HepG2 (cell line): ENCODE results near the gene TCF23. TPM values are rescaled to one million over a fixed set of nuclear protein-coding genes. Genes with fewer than 3 reads are reported as not detected.

Experiments used
- ATAC-seq: fragments of 200-7000 bp; cut with Tn5 transposase; 3 replicates; pipeline ENCODE4 v1.9.1; 2020; ENCODE audit warnings: mild to moderate bottlenecking, moderate library complexity
- BruUV-seq: library from RNA; stranded (reverse); fragments of 400-500 nt; replicated peaks from 2 replicates; lab custom pipeline; 2021; lab: Mats Ljungman, UMichigan
- CTCF ChIA-PET: fragments of 300-600 bp; formaldehyde crosslinking; extraction: SDS; loops from one replicate; lab custom pipeline; 2021; ENCODE audit warnings: low total read pairs, inconsistent platforms, low intra/inter-chr PET ratio; lab: Yijun Ruan, JAX
- POLR2A ChIA-PET: fragments of 350-600 bp; sonication (Branson Sonifier 250); formaldehyde crosslinking; loops from one replicate; lab custom pipeline; 2020; ENCODE audit warnings: antibody characterized with exemption, inconsistent platforms; lab: Yijun Ruan, JAX
- DNase-seq: peaks from one replicate; pipeline ENCODE4 v3.0.0-alpha.2; 2015; ENCODE audit warnings: low spot score
- FAIRE-seq: peaks from 3 replicates; lab custom pipeline; 2011; peaks lifted over from hg19 to GRCh38; lab: Jason Lieb, UNC
- H2AFZ ChIP-seq: one replicate; pipeline ENCODE4 v1.6.1; 2011; ENCODE audit warnings: low read length, inconsistent platforms
- H3K27ac ChIP-seq: fragments of 300-600 bp; 3 replicates; pipeline ENCODE4 v1.8.0; 2011; ENCODE audit warnings: mixed run types, mild to moderate bottlenecking, mixed read lengths, low read length, inconsistent platforms; ENCODE audit not compliant: insufficient read depth; ENCODE audit errors: extremely low read length
- H3K27me3 ChIP-seq, 2 experiments: fragments of 200-600 bp in 1 of 2; 2 replicates in 1 of 2; 3 replicates in 1 of 2; pipeline versions ENCODE4 v1.6.0 to v1.8.0; 2011; ENCODE audit warnings: low read length in 2 of 2, mild to moderate bottlenecking in 2 of 2, moderate library complexity in 2 of 2, inconsistent platforms in 1 of 2; ENCODE audit not compliant: insufficient read depth in 2 of 2, control insufficient read depth in 1 of 2
- H3K36me3 ChIP-seq, 2 experiments: fragments of 200-600 bp in 1 of 2; replicated peaks in 1 of 2; 2 replicates in 1 of 2; 3 replicates in 1 of 2; pipeline versions ENCODE4 v1.5.1 to v1.8.0; 2011; ENCODE audit warnings: low read length in 2 of 2, inconsistent platforms in 1 of 2; ENCODE audit not compliant: insufficient read depth in 2 of 2, control insufficient read depth in 1 of 2
- H3K4me1 ChIP-seq: 2 replicates; pipeline ENCODE4 v1.5.1; 2012; ENCODE audit warnings: low read length, inconsistent platforms; ENCODE audit not compliant: insufficient read depth
- H3K4me2 ChIP-seq: 2 replicates; pipeline ENCODE4 v1.6.0; 2011; ENCODE audit warnings: low read depth, low read length, inconsistent platforms
- H3K4me3 ChIP-seq, 3 experiments: fragments of 200-600 bp in 1 of 3; sonication (generic), shearing (Covaris generic) in 1 of 3; replicated peaks in 1 of 3; 2 replicates each; pipeline ENCODE4 v1.5.1; 2011 to 2016; ENCODE audit warnings: low read length in 3 of 3, inconsistent platforms in 2 of 3, low read depth in 2 of 3, mild to moderate bottlenecking in 2 of 3, control low read depth in 1 of 3, mixed read lengths in 1 of 3; ENCODE audit not compliant: insufficient read depth in 1 of 3
- H3K79me2 ChIP-seq: one replicate; pipeline ENCODE4 v1.6.1; 2011; ENCODE audit warnings: low read length, inconsistent platforms; ENCODE audit not compliant: insufficient read depth
- H3K9ac ChIP-seq: 2 replicates; pipeline ENCODE4 v1.6.0; 2011; ENCODE audit warnings: mild to moderate bottlenecking, low read depth, low read length, inconsistent platforms; ENCODE audit not compliant: insufficient read depth
- H3K9me3 ChIP-seq: 2 replicates; pipeline ENCODE4 v1.5.1; 2012; ENCODE audit warnings: mild to moderate bottlenecking, low read length
- H4K20me1 ChIP-seq: 2 replicates; pipeline ENCODE4 v1.6.0; 2011; ENCODE audit warnings: inconsistent platforms, mild to moderate bottlenecking, low read length, moderate library complexity; ENCODE audit not compliant: insufficient read depth
- MED1 ChIP-seq: sonication (generic); formaldehyde crosslinking; IDR thresholded peaks from 2 replicates; pipeline ENCODE4 v1.4.0; 2020; ENCODE audit warnings: missing genetic modification reagents
- MIXL1 ChIP-seq: IDR thresholded peaks from 2 replicates; pipeline ENCODE4 v1.6.1; 2016
- whole genome bisulfite sequencing: methylation state at CpG from one replicate; pipeline ENCODE4 v1.1.6; 2017; ENCODE audit warnings: low lambda C conversion rate; 5-methylcytosine and 5-hydroxymethylcytosine counted together
- in situ Hi-C: cut with HindIII; loops from 2 replicates; pipeline ENCODE4 v1.10.0; 2017; ENCODE audit warnings: low pct_unique_long_range_greater_than_20kb; ENCODE audit not compliant: extremely low pct_ligation_motif_present
- intact Hi-C: fragments of 100-400 bp; cut with micrococcal nuclease; formaldehyde crosslinking; loops from one replicate; pipeline ENCODE4 v1.10.0; 2022; ENCODE audit not compliant: unreplicated experiment
- polyA plus RNA-seq, 8 experiments: library from polyadenylated mRNA; depleted of rRNA in 3 of 8; stranded (reverse) in 7 of 8; unstranded in 1 of 8; fragments of >200 nt; fragmentation: Illumina TruSeq in 4 of 8; extraction: Trizol in 4 of 8; gene quantifications; 2 replicates each; pipeline versions ENCODE4 v1.2.1 to v1.2.3, GENCODE V29; 2011 to 2016; ENCODE audit warnings: low read depth in 4 of 8, missing spikeins in 1 of 8, mixed read lengths in 1 of 8; ENCODE audit not compliant: insufficient read depth in 1 of 8
- total RNA-seq, 5 experiments: library from RNA; depleted of rRNA; stranded (reverse); fragments of >200 nt; fragmentation: Illumina TruSeq; extraction: Trizol; gene quantifications; 2 replicates each; pipeline ENCODE4 v1.2.3, GENCODE V29; 2016; ENCODE audit warnings: low read depth in 1 of 5
- TF ChIP-seq, protein P1 (sequence below): IDR thresholded peaks from 2 replicates; pipeline ENCODE4 v1.6.1; 2016; ENCODE audit warnings: low read depth, missing genetic modification reagents, missing compliant biosample characterization

TCF23 gene
- total and polyA plus RNA-seq, 2 of the 13 experiments (the other 11 are each of a cell fraction or from before 2014, with no cell fraction given): 0.02 to 1.4 TPM

DNA sequence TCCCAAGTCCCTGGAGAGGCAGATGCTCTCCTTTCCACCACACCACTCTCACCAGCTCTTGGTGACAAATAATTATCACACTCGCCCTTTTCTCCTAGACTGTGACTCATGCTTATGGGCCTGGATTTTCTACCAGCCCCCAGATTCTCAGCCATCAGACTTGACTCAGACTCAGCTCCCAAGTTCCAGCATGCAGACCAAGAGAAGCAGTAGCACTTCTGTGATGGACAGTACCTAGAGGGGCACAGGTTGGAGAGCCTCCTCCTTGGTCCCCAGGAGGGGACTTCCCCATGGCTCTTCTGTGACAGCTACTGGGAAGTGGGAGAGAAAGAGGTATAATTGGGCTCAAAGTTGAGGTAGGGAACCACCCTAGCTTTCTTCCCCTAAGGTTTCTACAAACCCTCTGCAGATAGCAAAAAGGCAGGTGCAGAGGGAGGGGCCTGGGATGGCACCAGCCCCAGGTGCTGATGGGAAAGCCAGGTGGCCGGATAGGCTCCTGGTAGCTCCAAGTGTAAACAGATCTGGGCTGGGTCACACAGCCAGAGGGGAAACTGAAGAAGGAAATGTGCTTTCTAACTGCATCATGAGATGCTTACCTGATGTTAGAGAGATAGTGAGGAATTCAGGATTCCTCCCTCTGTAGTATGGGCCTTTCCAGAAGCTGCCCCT is 4.1 kb downstream of the TCF23 start:
- in situ Hi-C loops (loop anchor here (5.0 kb wide), 1 partner anchor 34 kb away; no protein-coding TSS in a partner anchor), intact Hi-C loops (loop anchor here (1.0 to 2.0 kb wide), 2 partner anchors 18 to 38 kb away; no protein-coding TSS in a partner anchor)
- no peak overlapping the region for H3K4me3 ChIP-seq
- WGBS: 78% methylated on average over 2 of the region's 2 CpGs
- no peaks in the 10 kb centered on the region for H3K36me3 ChIP-seq
- DNase-seq (no peak), FAIRE-seq (no peak), ATAC-seq (no peak)
- H3K4me1 ChIP-seq: peaks cover 69% of the 10 kb centered on the region
- peaks cover 0 to 2% of the 10 kb centered on the region in 2 experiments; a peak in 2 of 5 replicates for H3K27me3 ChIP-seq
- no peaks in the 10 kb centered on the region for H3K79me2 ChIP-seq
- H3K27ac ChIP-seq: no peak overlapping the region
- H3K4me2 ChIP-seq: no peak overlapping the region
- ChIA-PET CTCF (interaction anchor here (2.5 kb wide), 1 partner anchor 39 kb away, joined by 22 read pairs; no protein-coding TSS in a partner anchor), POLR2A (interaction anchor here (1.1 kb wide), 1 partner anchor 38 kb away, joined by 9 read pairs; no protein-coding TSS in a partner anchor)
- H4K20me1 ChIP-seq: no peaks in the 10 kb centered on the region
- H3K9me3 ChIP-seq: no peaks in the 10 kb centered on the region
- no peak overlapping the region for H2AFZ ChIP-seq
- no TSS peak for BruUV-seq
- no peak overlapping the region for H3K9ac ChIP-seq
- TF ChIP-seq, protein P1, sequence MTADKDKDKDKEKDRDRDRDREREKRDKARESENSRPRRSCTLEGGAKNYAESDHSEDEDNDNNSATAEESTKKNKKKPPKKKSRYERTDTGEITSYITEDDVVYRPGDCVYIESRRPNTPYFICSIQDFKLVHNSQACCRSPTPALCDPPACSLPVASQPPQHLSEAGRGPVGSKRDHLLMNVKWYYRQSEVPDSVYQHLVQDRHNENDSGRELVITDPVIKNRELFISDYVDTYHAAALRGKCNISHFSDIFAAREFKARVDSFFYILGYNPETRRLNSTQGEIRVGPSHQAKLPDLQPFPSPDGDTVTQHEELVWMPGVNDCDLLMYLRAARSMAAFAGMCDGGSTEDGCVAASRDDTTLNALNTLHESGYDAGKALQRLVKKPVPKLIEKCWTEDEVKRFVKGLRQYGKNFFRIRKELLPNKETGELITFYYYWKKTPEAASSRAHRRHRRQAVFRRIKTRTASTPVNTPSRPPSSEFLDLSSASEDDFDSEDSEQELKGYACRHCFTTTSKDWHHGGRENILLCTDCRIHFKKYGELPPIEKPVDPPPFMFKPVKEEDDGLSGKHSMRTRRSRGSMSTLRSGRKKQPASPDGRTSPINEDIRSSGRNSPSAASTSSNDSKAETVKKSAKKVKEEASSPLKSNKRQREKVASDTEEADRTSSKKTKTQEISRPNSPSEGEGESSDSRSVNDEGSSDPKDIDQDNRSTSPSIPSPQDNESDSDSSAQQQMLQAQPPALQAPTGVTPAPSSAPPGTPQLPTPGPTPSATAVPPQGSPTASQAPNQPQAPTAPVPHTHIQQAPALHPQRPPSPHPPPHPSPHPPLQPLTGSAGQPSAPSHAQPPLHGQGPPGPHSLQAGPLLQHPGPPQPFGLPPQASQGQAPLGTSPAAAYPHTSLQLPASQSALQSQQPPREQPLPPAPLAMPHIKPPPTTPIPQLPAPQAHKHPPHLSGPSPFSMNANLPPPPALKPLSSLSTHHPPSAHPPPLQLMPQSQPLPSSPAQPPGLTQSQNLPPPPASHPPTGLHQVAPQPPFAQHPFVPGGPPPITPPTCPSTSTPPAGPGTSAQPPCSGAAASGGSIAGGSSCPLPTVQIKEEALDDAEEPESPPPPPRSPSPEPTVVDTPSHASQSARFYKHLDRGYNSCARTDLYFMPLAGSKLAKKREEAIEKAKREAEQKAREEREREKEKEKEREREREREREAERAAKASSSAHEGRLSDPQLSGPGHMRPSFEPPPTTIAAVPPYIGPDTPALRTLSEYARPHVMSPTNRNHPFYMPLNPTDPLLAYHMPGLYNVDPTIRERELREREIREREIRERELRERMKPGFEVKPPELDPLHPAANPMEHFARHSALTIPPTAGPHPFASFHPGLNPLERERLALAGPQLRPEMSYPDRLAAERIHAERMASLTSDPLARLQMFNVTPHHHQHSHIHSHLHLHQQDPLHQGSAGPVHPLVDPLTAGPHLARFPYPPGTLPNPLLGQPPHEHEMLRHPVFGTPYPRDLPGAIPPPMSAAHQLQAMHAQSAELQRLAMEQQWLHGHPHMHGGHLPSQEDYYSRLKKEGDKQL (CRISPR knock-in tag): no peak
- TF ChIP-seq MED1 (CRISPR knock-in tag): 0 out of 2 replicates have a peak, but pooled peaks have one; percentile 10
- TF ChIP-seq MIXL1 (CRISPR knock-in tag): no peak
